Stomach smooth muscle (tissue), 2 donors: ENCODE results near the gene FBXO15.

Experiments used
- H3K27ac ChIP-seq: one replicate; pipeline ENCODE4 v1.7.0; 2013; ENCODE audit warnings: mild to moderate bottlenecking, low read length, inconsistent platforms
- H3K27me3 ChIP-seq, 2 donors: one replicate each; pipeline ENCODE4 v1.7.0; 2013; ENCODE audit warnings: low read length in 2 of 2; ENCODE audit not compliant: insufficient read depth in 2 of 2, control insufficient read depth in 1 of 2
- H3K36me3 ChIP-seq, 2 donors: one replicate each; pipeline ENCODE4 v1.7.0; 2013; ENCODE audit warnings: low read length in 2 of 2; ENCODE audit not compliant: control insufficient read depth in 2 of 2, insufficient read depth in 2 of 2
- H3K4me1 ChIP-seq: one replicate; pipeline ENCODE4 v1.7.0; 2013; ENCODE audit warnings: low read length; ENCODE audit not compliant: control insufficient read depth, insufficient read depth
- H3K4me3 ChIP-seq, 2 donors: one replicate each; pipeline ENCODE4 v1.7.0; 2013; ENCODE audit warnings: low read length in 2 of 2
- H3K9ac ChIP-seq, 2 donors: one replicate each; pipeline ENCODE4 v1.7.0; 2013; ENCODE audit warnings: low read length in 2 of 2, mild to moderate bottlenecking in 1 of 2
- H3K9me3 ChIP-seq, 2 donors: one replicate each; pipeline ENCODE4 v1.7.0; 2013; ENCODE audit warnings: low read length in 2 of 2; ENCODE audit not compliant: control insufficient read depth in 2 of 2
- donor health status: healthy.
- donor health status: Pancreatic carcinoma.

Gene FBXO15

DNA sequence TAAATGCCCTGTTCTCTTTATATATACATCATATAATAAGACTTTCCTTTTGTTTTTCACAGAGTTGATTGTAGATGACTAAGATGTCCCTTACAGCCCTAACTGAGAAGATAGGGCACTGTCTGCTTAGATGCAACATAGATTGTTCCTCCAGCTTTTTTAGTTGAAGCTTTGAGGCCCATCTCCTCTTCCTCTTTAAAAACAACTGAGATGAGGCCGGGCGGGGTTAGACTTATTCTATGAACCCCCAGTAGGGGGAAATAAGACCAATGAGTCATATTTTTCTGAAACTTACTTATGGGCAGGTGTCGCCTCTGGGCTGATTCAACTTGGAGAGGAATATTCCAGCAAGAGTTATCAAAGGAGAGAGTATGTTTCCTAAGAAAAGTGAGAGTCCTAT lies 84.6 kb downstream of the FBXO15 start:
- H3K4me3 ChIP-seq = no peak overlapping the region
- H3K36me3 ChIP-seq = no peaks in the 10 kb centered on the region

DNA sequence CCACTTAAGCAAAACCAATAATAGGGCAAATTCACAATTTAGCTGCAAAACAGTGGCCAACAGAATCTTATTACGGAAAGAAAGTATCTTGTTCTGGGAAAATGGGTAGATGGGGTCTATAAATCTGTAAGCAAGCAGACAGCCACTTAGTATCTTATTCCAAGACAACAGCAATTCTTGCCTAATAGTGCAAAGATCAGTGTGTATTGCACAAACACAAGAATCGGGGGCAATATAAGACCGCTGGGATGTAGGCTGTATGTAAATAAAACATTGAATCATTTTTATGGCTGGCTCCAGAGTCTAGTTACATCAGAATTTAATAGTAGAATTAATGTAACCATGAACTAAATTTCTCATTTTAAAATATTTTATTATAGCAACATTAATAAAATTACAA lies 85.6 kb downstream of the FBXO15 start:
- Histone ChIP-seq H3K27ac (no peak overlapping the region), H3K36me3 (no peaks in the 10 kb centered on the region)

More for the DNA sequence above, 84.6 kb downstream of the FBXO15 start:
- no peaks in the 10 kb centered on the region for H3K4me1 ChIP-seq
- H3K27ac ChIP-seq = no peak overlapping the region
- H3K9me3 ChIP-seq = no peaks in the 10 kb centered on the region
- H3K9ac ChIP-seq = no peak overlapping the region
- H3K27me3 ChIP-seq = peaks cover 0 to 3% of the 10 kb centered on the region in 2 donors

DNA sequence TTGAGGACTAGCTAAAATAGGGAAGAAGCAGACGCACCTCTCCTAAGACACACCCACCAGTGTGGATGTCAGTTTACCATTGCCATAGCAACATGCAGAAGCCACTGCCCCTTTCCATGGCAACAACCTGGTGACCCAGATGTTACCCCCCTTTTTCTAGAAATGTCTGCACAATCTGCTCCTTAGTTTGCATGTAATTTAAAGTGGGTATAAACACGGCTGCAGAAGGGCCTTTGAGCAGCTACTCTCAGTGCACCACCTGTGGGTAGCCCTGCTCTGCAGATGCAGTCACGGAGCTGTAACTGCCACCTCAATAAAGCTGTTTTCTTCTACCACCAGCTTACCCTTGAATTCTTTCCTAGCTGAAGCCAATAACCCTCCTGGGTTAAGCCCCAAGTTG lies 87.1 kb downstream of the FBXO15 start:
- Histone ChIP-seq H3K27ac (no peak overlapping the region), H3K4me1 (no peaks in the 10 kb centered on the region), H3K27me3 (peaks cover 0 to 3% of the 10 kb centered on the region in 2 donors), H3K9me3 (no peaks in the 10 kb centered on the region), H3K4me3 (no peak overlapping the region), H3K9ac (no peak overlapping the region), H3K36me3 (no peaks in the 10 kb centered on the region)

More for the DNA sequence above, 85.6 kb downstream of the FBXO15 start:
- no peak overlapping the region for H3K4me3 ChIP-seq
- H3K4me1 ChIP-seq = no peaks in the 10 kb centered on the region
- H3K27me3 ChIP-seq = peaks cover 0 to 3% of the 10 kb centered on the region in 2 donors
- H3K9me3 ChIP-seq = no peaks in the 10 kb centered on the region
- H3K9ac ChIP-seq = no peak overlapping the region

DNA sequence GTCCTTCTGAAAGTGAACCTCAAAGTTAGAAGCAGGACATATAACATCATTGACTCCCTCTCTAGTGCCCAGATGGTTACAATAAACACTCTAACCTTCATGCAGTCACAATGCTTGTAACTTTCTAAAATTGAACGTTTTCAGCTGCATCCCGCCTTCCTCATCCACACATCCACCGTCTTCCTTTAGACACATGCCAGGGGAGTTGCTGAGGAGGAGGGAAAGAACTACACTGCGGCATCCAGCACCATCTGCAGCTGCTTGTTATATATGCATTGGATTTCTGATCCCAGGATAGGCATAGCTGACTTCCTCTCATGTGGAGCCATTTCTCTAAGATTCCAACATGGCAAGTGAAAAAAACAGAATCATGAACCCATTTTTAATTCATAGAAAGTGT lies 96.8 kb downstream of the FBXO15 start:
- H3K27ac ChIP-seq = no peak overlapping the region
- H3K4me1 ChIP-seq = no peaks in the 10 kb centered on the region
- no peak overlapping the region for H3K9ac ChIP-seq
- peaks cover 0 to 2% of the 10 kb centered on the region in 2 donors for H3K9me3 ChIP-seq
- H3K27me3 ChIP-seq = peaks cover 0 to 2% of the 10 kb centered on the region in 2 donors
- no peak overlapping the region for H3K4me3 ChIP-seq
- H3K36me3 ChIP-seq = no peaks in the 10 kb centered on the region

DNA sequence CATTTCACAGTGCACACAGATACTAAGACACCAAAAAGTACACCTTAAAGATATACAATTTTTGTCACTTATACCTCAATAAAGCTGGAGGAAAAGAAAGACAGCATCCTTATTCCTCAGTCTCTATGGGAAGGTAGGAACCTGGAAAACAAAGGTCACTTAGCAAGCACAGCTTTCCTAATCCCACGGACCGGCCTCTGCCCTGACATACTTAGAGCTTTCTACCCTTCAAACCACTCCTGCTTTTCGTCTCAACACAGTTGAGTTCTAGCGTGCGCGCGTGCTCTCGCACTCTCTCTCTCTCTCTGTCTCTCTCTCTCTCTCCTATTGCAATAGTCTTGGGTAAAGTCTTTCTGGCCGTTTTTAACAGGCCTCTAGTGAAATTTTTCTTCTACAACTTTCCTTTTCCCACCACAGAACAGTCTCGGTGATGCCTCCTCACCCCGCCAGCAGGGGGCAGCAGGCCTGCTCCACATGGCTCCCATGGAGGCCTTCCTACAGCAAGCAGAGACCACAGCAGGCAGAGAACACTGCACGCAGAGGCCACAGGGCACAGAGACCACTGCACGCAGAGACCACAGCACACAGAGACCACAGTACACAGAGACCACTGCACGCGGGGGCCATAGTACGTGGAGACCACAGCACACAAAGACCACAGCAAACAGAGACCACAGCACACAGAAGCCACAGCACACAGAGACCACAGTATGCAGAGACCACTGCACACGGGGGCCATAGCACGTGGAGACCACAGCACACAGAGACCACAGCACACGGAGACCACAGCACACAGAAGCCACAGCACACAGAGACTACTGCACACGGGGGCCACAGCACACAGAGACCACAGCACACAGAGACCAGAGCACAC lies 106.9 kb downstream of the FBXO15 start:
- Histone ChIP-seq H3K9me3 (no peaks in the 10 kb centered on the region), H3K27me3 (peaks cover 0 to 7% of the 10 kb centered on the region in 2 donors), H3K4me1 (no peaks in the 10 kb centered on the region), H3K27ac (no peak overlapping the region), H3K36me3 (no peaks in the 10 kb centered on the region), H3K4me3 (no peak overlapping the region), H3K9ac (no peak overlapping the region)

DNA sequence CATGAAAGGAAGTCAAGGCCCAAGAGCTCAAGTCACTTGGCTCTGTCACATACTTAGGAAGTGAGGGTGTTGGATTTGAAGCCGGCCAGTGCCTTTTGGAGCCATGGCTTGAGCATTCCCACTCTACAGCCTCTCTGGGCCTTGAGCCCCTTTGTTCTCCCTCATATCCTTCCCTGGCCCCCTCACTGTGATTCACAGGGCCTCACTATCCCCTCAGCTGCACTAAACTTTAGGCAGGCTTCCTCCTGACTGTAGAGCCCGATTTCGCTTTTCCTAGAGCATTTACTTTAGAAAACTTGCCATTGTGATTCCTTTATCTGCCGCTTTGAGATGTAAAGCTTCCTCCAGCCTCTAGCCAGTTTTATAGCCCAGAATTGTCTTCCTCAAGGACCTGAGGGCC lies 107.6 kb downstream of the FBXO15 start:
- H3K9ac ChIP-seq = no peak overlapping the region
- no peak overlapping the region for H3K4me3 ChIP-seq
- H3K4me1 ChIP-seq = no peaks in the 10 kb centered on the region
- no peaks in the 10 kb centered on the region for H3K36me3 ChIP-seq
- H3K27me3 ChIP-seq = peaks cover 0 to 7% of the 10 kb centered on the region in 2 donors
- no peak overlapping the region for H3K27ac ChIP-seq
- no peaks in the 10 kb centered on the region for H3K9me3 ChIP-seq

DNA sequence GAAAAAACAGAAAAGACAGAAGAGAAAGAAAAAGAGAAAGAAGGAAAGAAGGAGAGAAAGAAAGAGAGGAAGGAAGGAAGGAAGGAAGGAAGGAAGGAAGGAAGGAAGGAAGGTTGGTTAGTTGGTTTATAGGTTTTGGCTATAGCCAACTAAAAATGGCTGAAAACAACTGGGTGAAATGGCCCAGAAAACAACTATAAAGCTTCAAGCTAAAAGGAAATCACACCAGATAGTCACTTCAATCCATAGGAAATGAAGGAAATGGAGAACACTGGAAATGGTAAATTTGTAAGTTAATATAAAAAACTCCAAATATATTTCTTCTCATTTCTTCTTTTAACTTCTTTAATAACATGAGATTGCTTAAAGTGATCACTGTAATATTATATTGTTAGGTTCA lies 118.5 kb downstream of the FBXO15 start:
- Histone ChIP-seq H3K9ac (no peak overlapping the region), H3K9me3 (no peaks in the 10 kb centered on the region), H3K27ac (no peak overlapping the region), H3K4me1 (no peaks in the 10 kb centered on the region), H3K4me3 (no peak overlapping the region), H3K27me3 (no peaks in the 10 kb centered on the region), H3K36me3 (no peaks in the 10 kb centered on the region)
